ENCODE results near the gene CD27.

Gene CD27

GRCh38 chr12:6469092-6469491 is 24.3 kb downstream of the CD27 start (continued):
- no peak for TF ChIP-seq MEIS1 (CRISPR knock-in tag; IDR thresholded peaks at IDR 0.05; ENCODE audit: borderline replicate concordance)
- no peak for TF ChIP-seq PRDM1 (tag by site-specific recombination; IDR thresholded peaks at IDR 0.05)
- TF ChIP-seq ZNF518A (tag by site-specific recombination; conservative IDR thresholded peaks at IDR 0.05; ENCODE audit: low read depth): no peak
- TF ChIP-seq ZNF202 (tag by site-specific recombination; IDR thresholded peaks at IDR 0.05; ENCODE audit: borderline replicate concordance): no peak
- TF ChIP-seq ZNF341 (tag by site-specific recombination; IDR thresholded peaks at IDR 0.05; ENCODE audit: low read depth): no peak
- TF ChIP-seq ZNF311 (tag by site-specific recombination; IDR thresholded peaks at IDR 0.05; ENCODE audit: borderline replicate concordance): no peak
- TF ChIP-seq ZFP41 (tag by site-specific recombination; IDR thresholded peaks at IDR 0.05; ENCODE audit: borderline replicate concordance): no peak
- no peak for TF ChIP-seq ZNF398 (tag by site-specific recombination; IDR thresholded peaks at IDR 0.05)

- peak overlapping the region; percentile 81 for H3K4me3 ChIP-seq (ENCODE audit: low read depth, low read length)
- CTCF ChIA-PET: interaction anchor here (0.6 to 2.2 kb wide), 7 partner anchors 14 to 297 kb away, joined by 3 to 11 read pairs (median 4); no protein-coding TSS in a partner anchor
- H3K9me3 ChIP-seq (ENCODE audit: control insufficient read depth, insufficient read depth, low read depth, low read length): no peaks in the 10 kb centered on the region
- POLR2A ChIA-PET: interaction anchor here (0.5 to 3.5 kb wide), 38 partner anchors 10 to 274 kb away, joined by 3 to 74 read pairs (median 6); partner anchors contain the start of genes GAPDH, MRPL51, PLEKHG6 and TAPBPL
- H3K4me1 ChIP-seq (ENCODE audit: control insufficient read depth, insufficient read depth, low read length): peaks cover 2% of the 10 kb centered on the region; the same call in 1 of the 2 replicates
- peak overlapping the region; percentile 35; the same call in 1 of the 2 replicates for H3K27ac ChIP-seq (ENCODE audit: extremely low read depth, low read depth, low read length)
- peaks cover 2 to 20% of the 10 kb centered on the region in 2 experiments for H3K36me3 ChIP-seq (ENCODE audit: control insufficient read depth in 2 of 2, insufficient read depth in 1 of 2, low read length in 2 of 2)
- TF ChIP-seq ZNF394 (tag by site-specific recombination; IDR thresholded peaks at IDR 0.05; ENCODE audit: borderline replicate concordance): no peak
- peak; percentile 71; the same call in 1 of the 2 replicates for TF ChIP-seq PATZ1 (tag by site-specific recombination; IDR thresholded peaks at IDR 0.05)
- TF ChIP-seq ZNF518A (tag by site-specific recombination; conservative IDR thresholded peaks at IDR 0.05; ENCODE audit: low read depth): no peak
- TF ChIP-seq ZBTB48 (tag by site-specific recombination; IDR thresholded peaks at IDR 0.05): 0 out of 2 replicates have a peak, but pooled peaks have one; percentile 43
- 0 out of 2 replicates have a peak, but pooled peaks have one; percentile 61 for TF ChIP-seq PRDM2 (tag by site-specific recombination; IDR thresholded peaks at IDR 0.05; ENCODE audit: borderline replicate concordance)
Observed at GRCh38 chr12:6469609-6470374, 25.0 kb downstream of the CD27 start.
